CD1c-positive myeloid dendritic cell (primary cell): ENCODE data around the gene APEX1.

Experiments
- DNase-seq: peaks from one replicate; pipeline ENCODE4 v3.0.0-alpha.2; 2016; ENCODE audit errors: extremely low spot score

Gene APEX1

DNA sequence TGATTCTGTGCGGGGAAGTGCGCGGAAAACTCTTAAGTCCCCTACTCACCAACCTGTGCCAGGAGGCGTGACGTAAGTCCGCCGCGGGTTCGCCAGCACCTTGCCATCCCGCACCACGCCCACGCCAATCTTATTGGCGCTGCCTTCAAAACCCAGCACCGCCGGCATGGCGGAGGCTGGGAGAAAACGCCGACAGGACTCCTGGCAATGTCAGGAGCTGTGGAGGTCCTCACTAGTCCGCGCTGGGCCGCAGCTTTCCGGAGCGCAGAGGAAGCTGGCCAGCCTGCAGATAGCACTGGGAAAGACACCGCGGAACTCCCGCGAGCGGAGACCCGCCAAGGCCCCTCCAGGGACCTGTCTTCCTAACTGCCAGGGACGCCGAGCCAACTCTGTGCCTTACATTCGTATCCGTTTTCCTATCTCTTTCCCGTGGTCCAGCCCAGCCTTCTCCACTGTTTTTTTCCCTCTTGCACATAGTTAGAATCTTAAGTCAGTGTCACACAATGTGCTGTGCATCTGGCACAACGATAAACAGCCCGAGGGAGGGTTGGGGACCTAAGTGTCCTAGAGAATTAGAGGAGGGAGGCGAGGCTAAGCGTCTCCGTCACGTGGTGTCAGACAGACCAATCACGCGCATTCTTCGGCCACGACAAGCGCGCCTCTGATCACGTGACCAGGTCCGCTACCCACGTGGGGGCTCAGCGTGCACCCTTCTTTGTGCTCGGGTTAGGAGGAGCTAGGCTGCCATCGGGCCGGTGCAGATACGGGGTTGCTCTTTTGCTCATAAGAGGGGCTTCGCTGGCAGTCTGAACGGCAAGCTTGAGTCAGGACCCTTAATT lies at the start of gene APEX1, which contains the start of gene OSGEP:
APEX1 (plus strand) TSS at position 711 of the 839 bp plus-strand sequence. CDS start 420 bp downstream, outside the sequence.
OSGEP (minus strand) TSS at position 297 of the 839 bp plus-strand sequence; CDS start at position 168, 129 bp downstream.
- peak; percentile 100 for DNase-seq

DNA sequence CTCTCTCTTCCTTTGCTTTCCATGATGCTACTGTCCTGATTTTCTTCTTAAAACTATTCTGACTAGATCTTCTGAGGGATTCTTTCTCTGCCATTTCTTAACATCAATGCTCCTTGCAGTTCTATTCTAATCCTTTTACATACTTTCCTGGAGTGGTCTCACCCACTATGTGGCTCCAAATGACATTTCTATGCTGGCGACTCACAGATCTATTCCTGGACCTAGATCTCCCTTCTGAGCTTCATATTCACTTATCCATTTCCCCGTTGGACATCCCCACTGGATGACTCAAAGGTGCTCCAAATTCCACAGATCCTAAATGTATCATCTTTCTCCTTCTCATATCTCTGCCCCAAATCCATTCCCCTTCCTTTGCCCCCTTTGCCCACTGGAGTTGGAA lies 45.8 kb upstream of the APEX1 start:
- no peak for DNase-seq

DNA sequence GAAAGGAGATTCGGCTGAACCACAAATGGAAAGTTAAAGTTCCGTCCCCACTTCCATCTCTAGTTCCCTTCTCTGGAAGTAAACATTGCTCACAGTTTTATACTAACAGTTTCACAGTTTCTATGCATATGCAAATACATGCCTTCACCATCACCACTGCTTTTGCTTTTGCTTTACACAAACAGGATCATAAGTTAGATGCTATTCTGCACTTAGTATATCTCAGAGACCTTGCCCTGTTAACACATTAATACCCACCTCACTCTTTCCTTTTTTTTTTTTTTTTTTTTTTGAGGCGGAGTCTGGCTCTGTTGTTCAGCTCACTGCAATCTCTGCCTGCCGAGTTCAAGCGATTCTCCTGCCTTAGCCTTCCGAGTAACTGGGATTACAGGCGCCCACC lies 42.6 kb upstream of the APEX1 start:
- DNase-seq, result peak; percentile 41

DNA sequence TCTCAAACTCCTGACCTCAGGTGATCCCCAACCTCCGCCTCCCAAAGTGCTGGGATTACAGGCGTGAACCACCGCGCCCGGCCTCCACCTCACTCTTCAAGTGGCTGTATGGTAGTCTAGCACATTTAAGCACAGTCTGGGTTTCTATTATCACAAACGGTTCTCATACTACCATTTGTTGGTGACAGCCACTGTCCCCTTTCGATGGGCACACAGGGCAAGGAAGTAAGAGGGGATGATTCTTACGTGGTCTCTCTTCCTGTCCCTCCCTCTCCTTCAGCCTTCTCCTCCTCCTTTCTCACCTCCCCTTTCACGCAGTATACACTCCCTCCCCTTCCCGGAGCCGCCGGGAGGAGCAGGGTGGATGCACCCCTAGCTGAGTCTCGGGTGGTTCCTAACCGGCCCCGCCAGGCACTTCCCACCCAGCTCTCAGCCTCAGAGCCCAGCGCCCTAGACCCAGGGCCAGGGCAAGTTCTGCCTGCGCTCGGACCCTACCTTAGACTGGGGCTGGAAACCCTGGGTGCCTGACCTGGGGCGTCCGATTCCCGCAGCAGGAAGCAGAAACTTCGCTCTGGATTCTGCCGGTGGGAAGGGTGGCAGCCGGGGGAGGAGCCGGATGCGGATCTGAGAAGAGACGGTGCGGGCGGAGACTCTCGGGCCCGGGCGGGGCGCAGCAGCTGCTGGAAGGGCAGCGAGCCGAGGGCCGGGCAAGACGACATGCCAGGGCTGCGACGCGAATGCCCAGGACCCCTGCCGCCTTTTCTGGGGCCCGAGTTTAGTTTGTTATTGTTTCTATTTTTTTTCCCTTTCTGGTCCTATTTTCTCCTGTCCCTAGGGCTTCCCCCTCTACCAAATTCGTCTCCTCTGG lies 41.9 kb upstream of the APEX1 start, which contains the start of gene TEP1:
TEP1 (minus strand) TSS at position 626 of the 868 bp plus-strand sequence. CDS start 5,062 bp downstream, outside the sequence.
- peak; percentile 87 for DNase-seq

DNA sequence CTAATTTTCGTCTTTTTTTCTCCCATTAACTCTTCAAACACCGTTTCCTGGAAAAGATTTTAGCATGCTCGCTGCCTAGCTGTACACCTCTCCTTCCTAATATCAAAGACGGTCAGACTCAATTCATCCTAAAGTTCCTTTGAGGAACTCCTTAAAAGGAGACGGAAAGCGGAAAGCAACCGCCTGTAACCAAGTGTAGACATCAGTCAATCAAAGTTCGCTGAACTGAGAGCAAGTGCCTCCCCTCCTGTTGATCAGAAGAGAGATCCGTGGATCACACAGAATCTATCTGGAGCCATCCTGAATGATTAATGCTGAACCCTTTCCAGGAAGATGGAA lies 41.3 kb upstream of the APEX1 start:
- DNase-seq, result peak; percentile 47

DNA sequence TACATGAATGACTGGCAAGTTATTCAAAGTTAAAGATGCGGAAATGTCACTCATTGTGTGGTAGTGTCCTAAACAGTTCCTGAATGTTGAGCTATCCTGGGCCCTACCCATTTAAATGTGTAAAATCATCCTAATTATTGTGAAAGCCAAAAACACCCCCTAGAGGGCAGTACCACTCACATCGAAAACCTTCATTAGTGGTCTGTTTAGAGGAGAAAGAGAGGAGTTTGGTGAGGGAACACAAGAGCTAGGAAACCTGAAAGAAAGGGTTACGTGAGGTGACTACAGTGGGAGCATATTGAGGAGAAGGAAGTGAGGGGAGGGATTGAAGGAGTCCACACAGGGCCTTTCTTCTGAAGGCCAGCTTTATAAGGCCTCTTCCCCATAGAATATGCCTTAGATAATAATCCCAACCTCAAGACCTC lies 39.2 kb upstream of the APEX1 start:
- DNase-seq, result peak; percentile 81

DNA sequence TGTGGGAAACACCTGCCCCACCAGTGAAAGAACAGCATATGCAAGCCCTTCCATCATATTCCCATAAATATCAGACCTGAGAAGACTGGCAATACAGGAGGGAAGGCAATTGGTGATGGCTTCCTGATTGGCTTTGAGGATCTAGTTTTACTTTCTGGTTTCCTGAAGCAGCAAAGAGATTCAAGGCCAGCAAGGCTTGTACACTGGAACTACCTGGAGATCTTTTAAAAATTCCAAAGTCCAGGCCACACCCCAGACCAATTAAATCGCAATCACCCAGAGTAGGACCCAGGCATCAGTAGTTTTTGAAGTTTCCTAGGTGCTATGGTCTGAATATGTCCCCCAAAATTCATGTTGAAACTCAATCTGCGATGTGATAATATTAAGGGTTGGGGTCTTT lies 38.8 kb upstream of the APEX1 start:
- DNase-seq, result no peak

DNA sequence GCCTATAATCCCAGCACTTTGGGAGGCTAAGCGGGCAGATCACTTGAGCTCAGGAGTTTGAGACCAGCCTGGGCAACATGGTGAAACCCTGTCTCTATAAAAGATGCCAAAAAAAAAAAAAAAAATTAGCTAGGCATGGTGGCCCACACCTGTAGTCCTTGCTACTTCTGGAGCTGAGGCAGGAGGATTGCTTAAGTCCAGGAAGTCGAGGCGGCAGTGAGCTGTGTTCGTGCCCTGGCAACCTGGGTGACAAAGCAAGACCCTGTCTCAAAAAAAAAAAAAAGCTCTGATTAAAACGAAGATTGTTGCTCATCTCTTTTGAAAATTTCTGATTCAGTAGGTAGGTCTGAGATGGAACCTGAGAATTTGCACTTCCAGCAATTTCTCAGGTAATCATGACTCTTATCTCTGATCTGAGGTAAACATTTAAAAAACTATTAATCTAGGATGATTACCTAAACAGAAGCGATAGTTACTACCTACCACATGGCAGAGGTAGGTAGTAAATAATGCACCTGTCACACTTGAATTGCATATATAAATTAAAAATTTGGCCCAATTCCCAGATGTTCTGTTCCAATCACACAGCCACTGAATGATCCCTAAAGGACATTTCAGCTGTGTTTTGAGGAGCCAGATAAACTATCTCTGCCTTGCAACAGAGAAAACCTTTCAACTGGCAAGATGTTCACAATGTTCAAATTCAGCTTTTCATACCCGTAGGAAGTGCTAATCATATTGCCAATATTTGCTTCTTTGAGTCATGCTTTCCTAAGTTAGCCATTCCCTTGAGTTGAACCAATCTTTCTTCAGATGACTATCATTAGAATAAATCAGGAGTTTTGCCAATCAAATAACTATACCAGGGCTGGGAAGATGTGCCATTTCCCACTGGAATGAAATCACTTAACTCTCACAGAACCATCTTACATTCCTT lies 37.5 kb upstream of the APEX1 start:
- DNase-seq, result no peak

DNA sequence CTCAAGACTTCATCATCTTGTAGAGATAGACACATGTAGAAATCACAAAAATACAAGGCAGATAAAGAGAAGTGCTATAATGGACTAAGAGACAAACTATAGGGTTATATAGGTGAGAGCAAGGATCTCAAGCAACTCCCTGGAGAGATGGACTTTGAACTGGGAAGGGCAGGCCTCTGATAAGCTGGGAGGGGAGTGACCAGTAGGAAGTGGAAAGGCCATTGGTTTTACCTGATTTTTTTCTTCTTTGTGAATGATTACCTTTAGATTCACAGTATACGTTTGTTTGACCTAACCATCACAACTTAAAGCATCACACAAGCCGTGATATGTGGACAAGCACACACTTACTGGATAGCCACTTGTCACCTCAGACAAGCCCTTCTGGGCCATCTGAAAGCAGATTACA lies 36.5 kb upstream of the APEX1 start:
- no peak for DNase-seq

DNA sequence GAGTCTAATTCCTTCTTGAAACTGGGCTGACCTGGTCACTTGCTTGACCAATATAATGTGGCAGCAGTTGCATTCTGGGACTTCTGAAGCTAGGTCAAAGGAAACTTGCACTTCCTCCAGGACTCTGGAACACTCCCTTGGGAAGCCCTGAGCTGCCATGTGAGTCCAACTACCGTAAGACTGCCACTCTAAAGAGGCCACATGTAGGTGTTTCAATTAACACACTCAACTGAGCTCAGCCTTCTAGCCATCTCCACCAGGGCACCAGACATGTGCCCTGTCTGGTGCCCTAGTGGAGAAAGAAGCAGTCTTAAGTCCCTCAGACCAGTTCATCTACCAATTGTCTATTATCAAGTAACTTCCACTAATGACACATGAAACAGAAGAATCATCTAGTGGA lies 35.6 kb upstream of the APEX1 start:
- no peak for DNase-seq

DNA sequence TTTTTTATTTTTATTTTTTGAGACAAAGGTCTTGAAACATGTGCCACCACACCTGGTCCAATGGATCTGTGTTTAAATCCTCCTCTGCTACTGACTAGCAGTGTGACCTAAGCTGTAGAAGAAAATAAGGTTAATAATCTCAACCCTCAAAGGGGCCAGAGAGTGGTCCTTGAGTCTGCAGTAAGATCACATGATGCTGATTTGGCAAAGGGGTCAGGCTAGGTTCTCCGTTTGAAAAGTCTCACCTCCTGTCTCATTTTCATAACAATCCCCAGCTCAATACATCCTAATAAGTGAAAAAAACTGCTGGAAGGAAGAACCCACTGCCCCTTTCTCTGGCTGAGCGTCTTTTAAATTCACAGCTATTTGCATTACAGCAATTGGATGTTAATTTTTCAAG lies 33.8 kb upstream of the APEX1 start:
- DNase-seq, result no peak

DNA sequence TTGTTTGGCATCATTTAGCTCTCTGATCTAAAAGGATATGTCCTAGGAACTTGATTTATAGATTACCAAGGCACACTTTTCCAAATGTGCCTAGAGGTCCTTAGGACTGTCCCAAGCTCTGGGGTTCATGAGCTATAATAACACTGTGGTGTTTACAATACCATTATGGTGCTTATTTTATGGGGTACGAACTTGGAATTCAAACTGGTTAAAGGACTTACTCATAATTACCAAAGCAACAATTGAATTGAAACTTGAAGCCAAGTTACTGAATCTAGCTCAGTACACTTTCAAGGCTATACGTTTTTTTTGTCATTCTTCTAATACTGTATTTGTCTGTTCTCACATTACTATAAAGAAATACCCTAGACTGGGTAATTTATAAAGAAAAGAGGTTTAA lies 32.1 kb upstream of the APEX1 start:
- DNase-seq, result no peak

DNA sequence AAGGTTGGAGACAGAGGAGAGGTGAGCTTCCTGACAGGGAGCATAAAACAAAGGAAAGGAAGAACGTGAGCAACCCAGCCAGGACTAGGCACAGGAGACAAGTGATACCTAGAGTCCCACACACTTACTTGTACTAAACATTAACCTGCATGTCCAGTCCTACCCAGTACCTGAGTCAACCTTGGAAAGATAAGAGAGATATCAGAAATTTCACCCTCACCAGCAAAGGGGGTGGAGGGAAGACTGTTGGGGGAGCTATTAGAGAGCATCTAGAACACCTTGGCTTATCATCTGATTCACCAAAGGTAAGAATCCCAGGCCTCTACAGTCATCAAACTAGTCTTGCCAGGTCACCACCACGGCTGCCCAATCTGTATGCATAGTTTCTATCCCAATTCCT lies 30.2 kb upstream of the APEX1 start:
- DNase-seq, result no peak

DNA sequence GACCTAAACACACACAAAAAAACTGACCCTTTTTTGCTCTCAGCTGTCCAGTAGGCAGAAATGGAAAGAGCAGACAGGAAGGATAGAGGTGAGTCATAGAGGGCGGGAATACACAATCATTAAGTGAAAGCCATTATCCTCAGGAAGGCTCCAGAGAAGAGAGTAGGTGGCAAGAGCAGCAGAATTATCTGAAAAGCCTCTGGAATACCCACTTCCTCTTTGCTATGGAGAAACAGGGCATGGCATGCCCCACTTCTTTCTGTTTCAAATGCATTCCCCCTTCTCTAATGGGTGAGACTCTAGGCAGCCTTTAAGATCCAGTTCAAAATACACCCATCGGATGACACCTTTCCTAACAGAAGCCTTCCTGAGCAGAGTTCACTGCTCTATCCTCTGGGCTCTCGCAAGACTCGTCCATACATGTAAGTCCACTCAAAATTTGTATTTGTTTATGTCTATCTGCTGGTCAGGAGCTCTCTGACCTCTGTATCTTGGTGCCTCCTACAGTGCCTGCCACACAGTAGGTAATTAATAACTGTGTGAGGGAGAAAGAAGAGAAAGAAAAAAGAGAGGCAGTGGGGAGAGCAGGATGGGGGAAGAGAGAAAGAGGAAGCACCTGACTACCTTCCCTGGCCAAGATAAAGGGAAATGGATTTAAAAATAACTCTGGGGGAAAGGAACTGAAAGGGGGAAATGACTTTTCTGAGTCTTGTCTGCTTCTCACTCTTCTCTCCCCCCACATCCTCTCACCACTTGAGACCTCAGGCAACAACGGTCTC lies 27.6 kb upstream of the APEX1 start:
- peak; percentile 86 for DNase-seq

DNA sequence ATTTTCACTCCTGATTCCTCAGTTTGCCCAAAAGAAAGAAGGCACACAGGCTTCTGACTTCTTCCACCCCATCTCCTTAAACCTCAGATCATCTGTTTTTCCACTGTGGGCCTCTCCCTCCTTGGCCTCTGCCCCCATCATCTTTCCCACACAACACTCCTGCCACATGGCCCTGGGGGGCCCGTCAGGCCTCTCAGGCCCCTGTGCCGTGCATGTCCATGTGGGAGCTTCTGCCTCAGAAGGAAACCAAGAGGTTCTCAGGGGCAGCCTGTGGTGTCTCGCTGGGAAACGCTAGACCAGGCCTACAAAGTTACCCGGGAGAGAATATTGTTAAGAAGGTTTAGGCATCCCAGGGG lies 27.0 kb upstream of the APEX1 start:
- DNase-seq, result no peak

DNA sequence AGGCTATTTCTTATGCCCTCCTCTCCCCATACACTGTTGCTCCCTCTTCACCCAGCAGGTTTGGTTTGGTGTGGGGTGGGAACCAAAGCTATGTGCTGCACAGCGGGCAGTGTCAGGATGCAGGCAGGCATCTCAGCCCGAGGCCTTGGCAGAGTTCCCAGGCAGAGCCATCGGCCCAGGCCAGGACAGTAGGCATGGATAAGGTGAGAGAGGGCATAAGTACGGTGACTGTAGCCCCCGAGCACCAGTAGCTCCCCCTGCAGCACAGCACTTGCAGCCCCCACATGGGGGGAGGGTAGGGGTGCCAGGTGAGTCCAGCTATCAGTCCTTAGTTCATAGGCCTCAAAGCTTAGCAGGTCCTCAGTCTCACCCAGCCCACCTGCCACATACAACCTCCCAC lies 26.2 kb upstream of the APEX1 start:
- DNase-seq, result no peak

DNA sequence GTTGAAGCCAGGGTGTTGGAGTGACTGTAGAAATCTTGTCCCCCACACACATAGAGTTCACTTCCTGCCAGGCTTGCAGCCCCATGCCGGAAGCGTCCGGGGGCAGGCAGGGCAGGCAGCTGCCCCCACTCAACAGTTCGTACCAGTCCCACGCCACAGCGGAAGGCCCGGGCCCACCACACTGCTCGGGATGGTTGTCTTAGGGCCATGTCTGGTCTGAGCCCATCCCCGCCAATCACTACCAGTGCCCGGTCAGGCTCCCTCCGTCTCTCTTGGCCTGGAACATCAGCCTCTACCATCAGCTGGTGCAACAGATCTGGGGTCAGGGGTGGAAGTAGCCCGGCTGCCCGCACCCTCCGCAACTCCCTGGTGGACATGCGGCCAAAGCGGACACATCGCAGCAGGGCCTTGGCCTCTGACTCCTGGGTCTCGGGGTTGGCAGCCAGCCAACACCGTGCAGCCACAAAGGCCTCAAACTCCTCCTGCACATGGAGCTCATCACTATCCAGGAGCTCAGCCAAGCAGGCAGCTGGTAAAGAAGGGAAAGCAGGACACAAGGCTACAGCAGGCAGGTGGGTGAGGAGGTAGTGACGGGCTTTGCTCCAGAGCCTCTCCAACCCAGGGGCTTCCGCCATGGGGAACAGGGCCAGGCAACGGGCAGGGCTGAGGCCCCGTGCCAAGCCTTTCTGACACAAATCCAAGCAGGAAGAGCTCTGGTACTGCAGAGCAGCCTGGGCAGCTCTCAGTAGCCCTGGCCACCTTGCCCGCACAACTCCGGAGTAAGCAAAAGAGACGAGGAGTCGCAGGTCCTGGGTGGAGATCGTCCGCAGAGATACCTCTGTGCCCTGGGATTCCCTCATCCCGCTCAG lies 25.0 kb upstream of the APEX1 start:
- DNase-seq, result no peak

DNA sequence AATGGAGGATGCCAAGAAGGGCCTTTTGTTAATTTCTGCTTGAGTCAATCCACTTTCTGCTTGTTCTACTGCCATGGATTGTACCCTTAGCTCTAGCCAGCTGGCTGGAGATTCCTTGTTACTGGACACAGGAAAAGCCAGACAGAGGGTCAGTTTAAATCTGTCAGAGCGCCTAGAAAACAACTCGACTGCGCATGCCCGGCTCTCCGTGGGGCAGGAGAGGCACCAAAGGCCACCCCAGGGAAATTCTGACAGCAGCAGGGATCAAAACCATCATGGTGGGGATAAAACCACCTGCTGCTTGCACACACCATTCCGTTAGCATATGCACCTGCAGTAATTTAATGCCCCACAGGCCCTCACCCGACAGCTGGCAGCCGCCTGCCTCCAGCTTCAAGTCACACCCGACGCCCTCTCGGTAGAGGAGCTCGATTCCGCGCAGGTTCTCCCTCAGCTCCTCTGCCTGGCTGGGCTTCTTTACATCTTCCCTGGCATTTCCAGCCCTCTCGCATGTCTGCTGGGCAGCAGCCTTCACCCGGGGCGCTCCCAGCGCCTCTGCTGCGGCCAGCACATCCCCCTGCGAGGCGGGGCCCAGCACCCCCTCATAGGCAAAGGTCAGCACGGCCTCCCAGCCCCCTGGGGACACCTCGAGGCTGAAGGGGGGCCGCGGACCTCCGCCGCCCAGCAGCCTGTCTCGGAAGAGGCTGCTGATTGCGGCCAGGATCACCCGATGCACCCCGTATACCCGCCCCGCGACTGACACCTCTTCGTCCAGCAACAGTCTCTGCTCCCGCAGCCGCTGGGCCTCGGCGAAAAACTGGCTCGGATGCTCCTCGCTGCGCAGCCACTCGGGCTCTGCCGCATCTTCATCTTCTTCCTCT lies 20.1 kb upstream of the APEX1 start:
- DNase-seq, result no peak
